ENCODE data around the gene CDC5L. TPM values are rescaled to one million over a fixed set of nuclear protein-coding genes. Genes with fewer than 3 reads are reported as not detected.

CDC5L gene
- total RNA-seq, 1 donor from 2014 or later: 30.4 TPM

DNA sequence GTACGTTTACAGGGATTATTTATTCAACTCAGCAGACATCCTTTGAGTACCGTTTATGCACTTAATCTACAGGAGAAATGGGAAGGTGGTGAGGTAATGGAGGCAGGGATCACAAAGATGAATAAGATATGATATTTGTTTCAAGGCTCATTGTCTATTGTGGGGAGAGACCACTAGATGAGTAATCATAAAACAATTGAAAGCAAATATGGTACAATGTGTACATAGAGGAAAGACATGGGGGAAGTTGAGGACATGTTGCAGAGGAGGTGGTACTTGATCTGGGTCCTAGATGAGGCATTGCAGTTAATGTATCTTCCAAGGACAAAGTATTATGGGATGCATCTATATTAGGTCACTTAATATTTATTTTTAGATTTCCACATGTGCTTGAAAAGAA, 13.7 kb upstream of the CDC5L start:
- no peaks in the 10 kb centered on the region for H3K36me3 Mint-ChIP-seq (ENCODE audit: insufficient read depth)
- H3K9me3 Mint-ChIP-seq (ENCODE audit: low read depth): no peaks in the 10 kb centered on the region
- H3K27me3 Mint-ChIP-seq: no peaks in the 10 kb centered on the region
- no peak for DNase-seq (ENCODE audit: low spot score, unreplicated experiment)
- TF ChIP-seq, protein P1, sequence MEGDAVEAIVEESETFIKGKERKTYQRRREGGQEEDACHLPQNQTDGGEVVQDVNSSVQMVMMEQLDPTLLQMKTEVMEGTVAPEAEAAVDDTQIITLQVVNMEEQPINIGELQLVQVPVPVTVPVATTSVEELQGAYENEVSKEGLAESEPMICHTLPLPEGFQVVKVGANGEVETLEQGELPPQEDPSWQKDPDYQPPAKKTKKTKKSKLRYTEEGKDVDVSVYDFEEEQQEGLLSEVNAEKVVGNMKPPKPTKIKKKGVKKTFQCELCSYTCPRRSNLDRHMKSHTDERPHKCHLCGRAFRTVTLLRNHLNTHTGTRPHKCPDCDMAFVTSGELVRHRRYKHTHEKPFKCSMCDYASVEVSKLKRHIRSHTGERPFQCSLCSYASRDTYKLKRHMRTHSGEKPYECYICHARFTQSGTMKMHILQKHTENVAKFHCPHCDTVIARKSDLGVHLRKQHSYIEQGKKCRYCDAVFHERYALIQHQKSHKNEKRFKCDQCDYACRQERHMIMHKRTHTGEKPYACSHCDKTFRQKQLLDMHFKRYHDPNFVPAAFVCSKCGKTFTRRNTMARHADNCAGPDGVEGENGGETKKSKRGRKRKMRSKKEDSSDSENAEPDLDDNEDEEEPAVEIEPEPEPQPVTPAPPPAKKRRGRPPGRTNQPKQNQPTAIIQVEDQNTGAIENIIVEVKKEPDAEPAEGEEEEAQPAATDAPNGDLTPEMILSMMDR (IDR thresholded peaks at IDR 0.05; ENCODE audit: unreplicated experiment): no peak
- no peak overlapping the region for H3K4me3 Mint-ChIP-seq (ENCODE audit: low read depth)
- no peak overlapping the region for H3K27ac Mint-ChIP-seq
- no peaks in the 10 kb centered on the region for H3K4me1 Mint-ChIP-seq (ENCODE audit: low read depth)

DNA sequence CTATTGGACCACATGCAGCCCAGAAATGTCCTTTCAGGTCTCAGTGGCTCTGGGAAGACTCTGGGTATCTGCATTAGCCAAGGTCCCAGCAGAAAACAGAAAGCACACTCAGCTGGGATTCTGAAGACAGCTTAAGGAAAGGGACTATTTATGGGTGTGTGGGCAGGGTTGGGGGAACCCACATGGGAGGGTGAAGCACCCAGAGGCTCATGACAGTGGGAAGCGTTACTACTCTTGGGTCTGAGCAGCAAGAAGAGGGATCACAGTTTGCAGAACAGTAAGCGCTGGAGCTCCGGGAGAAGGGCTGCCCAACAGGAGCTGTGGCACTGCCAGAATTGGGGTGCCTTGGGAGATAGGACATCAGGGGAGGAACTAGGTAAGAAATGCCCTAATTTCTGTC, 12.4 kb upstream of the CDC5L start:
- H3K27ac Mint-ChIP-seq: no peak overlapping the region
- TF ChIP-seq, protein P1 (IDR thresholded peaks at IDR 0.05; ENCODE audit: unreplicated experiment): no peak
- no peaks in the 10 kb centered on the region for H3K27me3 Mint-ChIP-seq
- no peak overlapping the region for H3K4me3 Mint-ChIP-seq (ENCODE audit: low read depth)
- H3K9me3 Mint-ChIP-seq (ENCODE audit: low read depth): no peaks in the 10 kb centered on the region
- H3K4me1 Mint-ChIP-seq (ENCODE audit: low read depth): no peaks in the 10 kb centered on the region
- DNase-seq (ENCODE audit: low spot score, unreplicated experiment): no peak
- no peaks in the 10 kb centered on the region for H3K36me3 Mint-ChIP-seq (ENCODE audit: insufficient read depth)

DNA sequence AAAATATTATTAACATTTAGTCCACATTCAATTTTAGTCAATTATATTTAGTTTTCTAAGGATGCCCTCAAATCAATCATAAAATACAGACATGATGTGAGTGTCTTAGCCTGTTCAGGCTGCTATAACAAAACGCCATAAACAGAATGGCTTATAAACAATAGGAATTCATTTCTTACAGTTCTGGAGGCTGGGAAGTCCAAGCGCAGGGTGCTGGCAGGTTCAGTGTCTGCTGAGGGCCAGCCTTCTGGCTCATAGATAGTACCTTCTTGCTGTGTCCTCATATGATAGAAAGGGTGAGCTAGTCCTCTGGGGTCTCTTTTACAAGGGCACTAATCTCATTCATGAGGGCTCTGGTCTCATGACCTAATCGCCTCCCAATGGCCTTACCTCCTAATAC, 10.0 kb upstream of the CDC5L start:
- DNase-seq (ENCODE audit: low spot score, unreplicated experiment): no peak
- no peaks in the 10 kb centered on the region for H3K4me1 Mint-ChIP-seq (ENCODE audit: low read depth)
- no peak overlapping the region for H3K4me3 Mint-ChIP-seq (ENCODE audit: low read depth)
- TF ChIP-seq, protein P1 (IDR thresholded peaks at IDR 0.05; ENCODE audit: unreplicated experiment): no peak
- H3K36me3 Mint-ChIP-seq (ENCODE audit: insufficient read depth): no peaks in the 10 kb centered on the region
- no peaks in the 10 kb centered on the region for H3K9me3 Mint-ChIP-seq (ENCODE audit: low read depth)
- no peaks in the 10 kb centered on the region for H3K27me3 Mint-ChIP-seq
- no peak overlapping the region for H3K27ac Mint-ChIP-seq

DNA sequence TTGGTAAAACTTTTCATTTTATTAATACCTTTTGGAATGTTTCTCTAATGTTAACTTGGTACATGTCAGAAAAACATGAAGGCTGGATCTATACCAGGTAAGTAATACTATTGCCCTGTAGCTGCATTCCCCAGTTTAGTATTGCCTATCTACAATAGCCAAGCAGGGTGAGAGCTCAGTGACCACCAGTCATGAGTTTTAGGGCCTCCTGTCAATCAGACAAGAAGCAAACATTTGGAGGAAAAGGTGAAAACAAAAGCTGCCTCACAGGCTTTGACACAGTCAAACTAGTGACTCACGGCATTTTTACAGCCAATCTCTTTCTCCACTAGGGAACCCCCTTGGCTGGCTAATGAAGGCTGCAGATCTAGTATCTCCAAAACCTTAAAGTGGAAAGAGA, 9.5 kb upstream of the CDC5L start:
- TF ChIP-seq, protein P1 (IDR thresholded peaks at IDR 0.05; ENCODE audit: unreplicated experiment): no peak
- Mint-ChIP-seq H3K4me3 (ENCODE audit: low read depth) (no peak overlapping the region), H3K9me3 (ENCODE audit: low read depth) (no peaks in the 10 kb centered on the region), H3K27ac (no peak overlapping the region), H3K27me3 (no peaks in the 10 kb centered on the region), H3K4me1 (ENCODE audit: low read depth) (no peaks in the 10 kb centered on the region), H3K36me3 (ENCODE audit: insufficient read depth) (no peaks in the 10 kb centered on the region)
- DNase-seq (ENCODE audit: low spot score, unreplicated experiment): no peak

DNA sequence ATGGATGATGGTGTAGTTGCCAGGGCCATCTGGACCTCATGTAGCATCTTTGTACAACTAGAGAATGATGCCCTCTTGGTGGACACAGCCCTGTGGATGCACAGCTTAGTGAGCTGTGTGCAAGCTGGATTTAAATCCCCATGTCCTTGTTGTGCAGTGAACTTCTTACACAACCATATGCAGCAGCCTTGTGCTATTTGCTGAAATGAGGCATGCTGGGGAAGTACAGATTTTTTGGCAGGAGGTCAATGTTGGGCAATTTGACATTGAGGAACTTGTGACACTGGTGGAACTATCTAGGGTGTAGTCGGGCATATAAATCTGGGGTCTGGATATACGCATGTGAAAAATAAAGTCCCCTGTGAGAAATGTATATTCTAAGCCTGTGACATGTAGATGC, 5.8 kb upstream of the CDC5L start:
- no peaks in the 10 kb centered on the region for H3K9me3 Mint-ChIP-seq (ENCODE audit: low read depth)
- no peak overlapping the region for H3K27ac Mint-ChIP-seq
- TF ChIP-seq, protein P1 (IDR thresholded peaks at IDR 0.05; ENCODE audit: unreplicated experiment): no peak
- DNase-seq (ENCODE audit: low spot score, unreplicated experiment): no peak
- H3K4me1 Mint-ChIP-seq (ENCODE audit: low read depth): peaks cover under 1% of the 10 kb centered on the region
- no peaks in the 10 kb centered on the region for H3K36me3 Mint-ChIP-seq (ENCODE audit: insufficient read depth)
- no peak overlapping the region for H3K4me3 Mint-ChIP-seq (ENCODE audit: low read depth)
- no peaks in the 10 kb centered on the region for H3K27me3 Mint-ChIP-seq

All from progenitor cell of endocrine pancreas (in vitro differentiated cells).